ENCODE results near the gene AXIN1. TPM values are rescaled to one million over a fixed set of nuclear protein-coding genes. Genes with fewer than 3 reads are reported as not detected.

The AXIN1 gene
- total and polyA plus RNA-seq, 8 donors = 11.7 to 69.2 (median 17.4) TPM

DNA sequence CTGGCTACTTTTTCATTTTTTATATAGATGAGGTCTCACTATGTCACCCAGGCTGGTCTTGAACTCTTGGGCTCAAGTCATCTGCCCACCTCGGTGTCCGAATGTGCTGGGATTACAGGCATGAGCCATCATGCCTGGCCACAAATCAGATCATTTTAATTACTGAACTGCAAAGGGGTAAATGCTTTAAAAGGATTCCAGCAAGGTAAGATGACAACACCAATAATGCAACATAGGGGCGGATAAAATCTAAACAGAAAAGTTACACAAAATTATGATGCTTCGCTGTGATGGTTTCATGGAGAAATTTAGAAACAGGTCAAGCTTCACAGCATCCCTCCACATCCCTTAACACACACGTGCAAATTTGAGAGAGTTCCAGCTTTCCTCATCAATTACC, 32.3 kb downstream of the AXIN1 start:
- WGBS, 5 donors = 91 to 95% (median 93%) methylated on average over 5 of the region's 5 CpGs
- intact Hi-C loops (cut with DNase I; ENCODE audit: low total_unique reads) = no loop called here
- Histone ChIP-seq H3K27ac (no peak overlapping the region), H3K36me3 (peaks cover 6 to 28% (median 20%) of the 10 kb centered on the region in 4 donors), H3K4me1 (peaks cover 12 to 23% (median 18%) of the 10 kb centered on the region in 4 donors), H3K9me3 (no peaks in the 10 kb centered on the region), H3K4me3 (no peak overlapping the region), H3K27me3 (no peaks in the 10 kb centered on the region)
- no peak for TF ChIP-seq POLR2A (IDR thresholded peaks at IDR 0.05)
- TF ChIP-seq EP300 (IDR thresholded peaks at IDR 0.05) = no peak
- TF ChIP-seq, protein P1, sequence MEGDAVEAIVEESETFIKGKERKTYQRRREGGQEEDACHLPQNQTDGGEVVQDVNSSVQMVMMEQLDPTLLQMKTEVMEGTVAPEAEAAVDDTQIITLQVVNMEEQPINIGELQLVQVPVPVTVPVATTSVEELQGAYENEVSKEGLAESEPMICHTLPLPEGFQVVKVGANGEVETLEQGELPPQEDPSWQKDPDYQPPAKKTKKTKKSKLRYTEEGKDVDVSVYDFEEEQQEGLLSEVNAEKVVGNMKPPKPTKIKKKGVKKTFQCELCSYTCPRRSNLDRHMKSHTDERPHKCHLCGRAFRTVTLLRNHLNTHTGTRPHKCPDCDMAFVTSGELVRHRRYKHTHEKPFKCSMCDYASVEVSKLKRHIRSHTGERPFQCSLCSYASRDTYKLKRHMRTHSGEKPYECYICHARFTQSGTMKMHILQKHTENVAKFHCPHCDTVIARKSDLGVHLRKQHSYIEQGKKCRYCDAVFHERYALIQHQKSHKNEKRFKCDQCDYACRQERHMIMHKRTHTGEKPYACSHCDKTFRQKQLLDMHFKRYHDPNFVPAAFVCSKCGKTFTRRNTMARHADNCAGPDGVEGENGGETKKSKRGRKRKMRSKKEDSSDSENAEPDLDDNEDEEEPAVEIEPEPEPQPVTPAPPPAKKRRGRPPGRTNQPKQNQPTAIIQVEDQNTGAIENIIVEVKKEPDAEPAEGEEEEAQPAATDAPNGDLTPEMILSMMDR (IDR thresholded peaks at IDR 0.05) = no peak
- TF ChIP-seq POLR2AphosphoS5 (IDR thresholded peaks at IDR 0.05) = no peak
- DNase-seq = no peak

DNA sequence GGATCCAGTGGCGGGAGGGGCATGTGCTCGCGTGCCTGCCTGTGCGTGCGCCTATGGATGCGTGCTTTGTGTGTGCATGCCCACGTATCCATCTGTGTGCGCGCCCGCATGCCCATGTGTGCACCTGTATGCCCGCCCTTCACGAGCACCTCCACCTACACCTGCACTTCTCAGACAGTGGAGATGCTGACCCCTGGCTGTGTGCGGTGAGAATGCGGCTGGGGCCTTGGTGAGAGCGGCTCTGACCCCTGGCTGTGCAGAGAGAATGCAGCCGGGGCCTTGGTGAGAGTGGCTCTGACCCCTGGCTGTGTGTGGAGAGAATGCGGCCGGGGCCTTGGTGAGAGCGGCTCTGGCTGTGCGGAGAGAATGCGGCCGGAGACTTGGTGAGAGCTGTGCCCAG, 33.9 kb downstream of the AXIN1 start:
- Histone ChIP-seq H3K27me3 (no peaks in the 10 kb centered on the region), H3K4me1 (peaks cover 0 to 8% (median 3%) of the 10 kb centered on the region in 4 donors), H3K4me3 (no peak overlapping the region), H3K36me3 (peaks cover 15 to 39% (median 32%) of the 10 kb centered on the region in 4 donors), H3K9me3 (no peaks in the 10 kb centered on the region), H3K27ac (no peak overlapping the region)
- 86 to 95% (median 91%) methylated on average over 18 to 22 of the region's 22 CpGs for WGBS, 5 donors
- intact Hi-C loops (cut with DNase I; ENCODE audit: low total_unique reads) = no loop called here
- no peak for DNase-seq
- no peak for TF ChIP-seq POLR2AphosphoS5 (IDR thresholded peaks at IDR 0.05)
- TF ChIP-seq EP300 (IDR thresholded peaks at IDR 0.05) = no peak
- TF ChIP-seq, protein P1 (IDR thresholded peaks at IDR 0.05) = no peak
- TF ChIP-seq POLR2A (IDR thresholded peaks at IDR 0.05) = no peak

DNA sequence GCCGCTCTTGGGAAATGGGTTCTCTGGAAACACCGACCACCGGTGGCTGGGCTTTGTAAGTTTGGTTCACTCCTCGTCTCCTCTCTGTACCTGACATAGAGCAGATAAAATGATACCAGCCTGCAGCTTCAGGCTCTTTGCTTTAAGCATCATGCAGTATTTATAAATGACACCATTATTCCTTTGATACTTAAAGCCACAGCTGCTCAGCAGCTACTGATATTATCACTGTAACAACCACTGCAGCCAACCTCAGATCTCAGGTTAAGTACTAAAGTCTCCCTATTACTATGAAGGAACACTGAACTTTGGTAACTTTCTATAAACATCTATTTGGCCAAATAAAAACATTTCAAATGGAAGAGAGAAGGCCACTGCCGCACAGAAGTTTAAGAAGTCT, 34.9 kb downstream of the AXIN1 start:
- no peak overlapping the region for H3K4me3 ChIP-seq
- WGBS, 5 donors = 92 to 100% (median 94%) methylated on average over 5 of the region's 5 CpGs
- DNase-seq = no peak
- TF ChIP-seq POLR2AphosphoS5 (IDR thresholded peaks at IDR 0.05) (no peak), POLR2A (IDR thresholded peaks at IDR 0.05) (no peak), EP300 (IDR thresholded peaks at IDR 0.05) (no peak)
- TF ChIP-seq, protein P1 (IDR thresholded peaks at IDR 0.05) = no peak
- H3K27ac ChIP-seq = no peak overlapping the region
- peaks cover 0 to 8% (median 3%) of the 10 kb centered on the region in 4 donors for H3K4me1 ChIP-seq
- no peaks in the 10 kb centered on the region for H3K27me3 ChIP-seq
- no peaks in the 10 kb centered on the region for H3K9me3 ChIP-seq
- peaks cover 22 to 49% (median 42%) of the 10 kb centered on the region in 4 donors for H3K36me3 ChIP-seq
- intact Hi-C loops (cut with DNase I; ENCODE audit: low total_unique reads) = no loop called here

DNA sequence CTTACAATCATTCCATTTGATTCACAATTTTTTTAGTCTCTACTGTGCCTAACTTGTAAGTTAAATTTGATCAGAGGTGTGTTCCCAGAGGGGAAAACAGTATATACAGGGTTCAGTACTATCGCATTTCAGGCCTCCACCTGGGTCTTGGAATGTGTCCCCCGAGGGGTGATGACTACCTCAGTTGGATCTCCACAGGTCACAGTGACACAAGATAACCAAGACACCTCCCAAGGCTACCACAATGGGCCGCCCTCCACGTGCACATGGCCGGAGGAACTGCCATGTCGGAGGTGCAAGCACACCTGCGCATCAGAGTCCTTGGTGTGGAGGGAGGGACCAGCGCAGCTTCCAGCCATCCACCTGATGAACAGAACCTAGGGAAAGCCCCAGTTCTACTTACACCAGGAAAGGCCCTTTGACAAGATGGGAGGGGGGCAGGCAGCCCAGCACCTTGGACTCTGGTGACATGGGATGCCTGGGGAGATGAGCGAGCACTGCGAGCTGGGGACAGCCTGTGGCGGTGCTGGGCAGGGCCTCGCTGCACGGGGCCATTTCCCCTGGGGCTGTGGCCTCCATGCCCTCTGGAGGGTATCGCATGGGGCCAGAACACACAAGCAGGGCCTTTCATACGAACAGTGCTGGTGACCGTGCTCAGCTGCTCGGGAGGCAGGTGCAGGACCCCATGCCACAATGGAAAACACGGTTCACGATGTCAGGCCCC, 35.6 kb downstream of the AXIN1 start:
- H3K9me3 ChIP-seq = no peaks in the 10 kb centered on the region
- intact Hi-C loops (cut with DNase I; ENCODE audit: low total_unique reads) = no loop called here
- no peaks in the 10 kb centered on the region for H3K27me3 ChIP-seq
- peaks cover 24 to 56% (median 47%) of the 10 kb centered on the region in 4 donors for H3K36me3 ChIP-seq
- no peak for DNase-seq
- TF ChIP-seq POLR2A (IDR thresholded peaks at IDR 0.05) = no peak
- no peak for TF ChIP-seq EP300 (IDR thresholded peaks at IDR 0.05)
- TF ChIP-seq, protein P1 (IDR thresholded peaks at IDR 0.05) = no peak
- TF ChIP-seq POLR2AphosphoS5 (IDR thresholded peaks at IDR 0.05) = no peak
- peaks cover 0 to 8% (median 3%) of the 10 kb centered on the region in 4 donors for H3K4me1 ChIP-seq
- no peak overlapping the region for H3K27ac ChIP-seq
- H3K4me3 ChIP-seq = no peak overlapping the region
- 85 to 92% (median 92%) methylated on average over 9 to 19 of the region's 19 CpGs for WGBS, 5 donors
